RWPE2 (cell line): Measurements from ENCODE around the gene KCNK10.

Experiments used
- ATAC-seq: fragments of 200-7000 bp; cut with Tn5 transposase; 3 replicates; pipeline ENCODE4 v1.9.1; 2021; ENCODE audit warnings: low read depth
- DNase-seq: peaks from one replicate; pipeline ENCODE4 v3.0.0-alpha.2; 2020; ENCODE audit warnings: low spot score
- H3K27ac ChIP-seq: fragments of 450-650 bp; 2 replicates; pipeline ENCODE4 v1.5.1; 2017; ENCODE audit warnings: mild to moderate bottlenecking; ENCODE audit not compliant: poor library complexity, severe bottlenecking
- H3K27me3 ChIP-seq: fragments of 250-450 bp; sonication (Bioruptor Pico); 2 replicates; pipeline ENCODE4 v1.5.1; 2021; ENCODE audit warnings: mild to moderate bottlenecking, moderate library complexity; ENCODE audit not compliant: insufficient read depth, poor library complexity, severe bottlenecking
- H3K36me3 ChIP-seq: fragments of 250-450 bp; sonication (Bioruptor Pico); 2 replicates; pipeline ENCODE4 v1.5.1; 2020; ENCODE audit warnings: low read depth, mild to moderate bottlenecking, moderate library complexity
- H3K4me1 ChIP-seq: fragments of 250-450 bp; sonication (Bioruptor Pico); 2 replicates; pipeline ENCODE4 v1.5.1; 2021; ENCODE audit warnings: mild to moderate bottlenecking, moderate library complexity; ENCODE audit not compliant: insufficient read depth, poor library complexity, severe bottlenecking
- H3K4me3 ChIP-seq: fragments of 250-450 bp; sonication (Bioruptor Pico); 2 replicates; pipeline ENCODE4 v1.5.1; 2021; ENCODE audit warnings: mild to moderate bottlenecking, moderate library complexity; ENCODE audit not compliant: severe bottlenecking
- H3K9me3 ChIP-seq: fragments of 250-450 bp; sonication (Bioruptor Pico); 2 replicates; pipeline ENCODE4 v1.5.1; 2021; ENCODE audit warnings: mild to moderate bottlenecking, moderate library complexity; ENCODE audit not compliant: severe bottlenecking
- TF ChIP-seq, protein P1 (sequence below): fragments of 450-650 bp; IDR thresholded peaks from one replicate; pipeline ENCODE4 v1.5.1; 2017; ENCODE audit warnings: mild to moderate bottlenecking, moderate library complexity; ENCODE audit not compliant: poor library complexity, severe bottlenecking

KCNK10 gene

DNA sequence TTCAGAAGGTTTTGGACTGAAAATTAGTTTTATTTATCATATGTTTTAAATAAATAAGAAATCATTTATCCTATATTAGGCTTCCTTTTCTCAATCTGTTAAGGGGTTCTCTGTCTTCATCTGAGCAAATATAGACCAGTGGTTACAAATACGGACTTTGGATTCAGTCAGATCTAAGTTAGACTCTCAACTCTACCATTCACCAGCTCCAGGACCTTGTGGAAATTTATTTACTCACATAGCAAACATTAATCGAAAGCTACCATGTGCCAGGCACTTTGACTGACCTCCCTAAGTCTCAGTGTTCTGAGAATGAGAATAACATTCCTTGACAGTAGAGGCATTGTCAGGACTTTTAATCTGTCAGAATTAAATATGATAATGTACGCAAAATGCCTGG is 22.3 kb downstream of the KCNK10 start:
- DNase-seq (no peak), ATAC-seq (no peak)
- no peaks in the 10 kb centered on the region for H3K36me3 ChIP-seq
- H3K27me3 ChIP-seq, result no peaks in the 10 kb centered on the region
- no peaks in the 10 kb centered on the region for H3K9me3 ChIP-seq
- no peak overlapping the region for H3K27ac ChIP-seq
- H3K4me3 ChIP-seq, result no peak overlapping the region
- TF ChIP-seq, protein P1, sequence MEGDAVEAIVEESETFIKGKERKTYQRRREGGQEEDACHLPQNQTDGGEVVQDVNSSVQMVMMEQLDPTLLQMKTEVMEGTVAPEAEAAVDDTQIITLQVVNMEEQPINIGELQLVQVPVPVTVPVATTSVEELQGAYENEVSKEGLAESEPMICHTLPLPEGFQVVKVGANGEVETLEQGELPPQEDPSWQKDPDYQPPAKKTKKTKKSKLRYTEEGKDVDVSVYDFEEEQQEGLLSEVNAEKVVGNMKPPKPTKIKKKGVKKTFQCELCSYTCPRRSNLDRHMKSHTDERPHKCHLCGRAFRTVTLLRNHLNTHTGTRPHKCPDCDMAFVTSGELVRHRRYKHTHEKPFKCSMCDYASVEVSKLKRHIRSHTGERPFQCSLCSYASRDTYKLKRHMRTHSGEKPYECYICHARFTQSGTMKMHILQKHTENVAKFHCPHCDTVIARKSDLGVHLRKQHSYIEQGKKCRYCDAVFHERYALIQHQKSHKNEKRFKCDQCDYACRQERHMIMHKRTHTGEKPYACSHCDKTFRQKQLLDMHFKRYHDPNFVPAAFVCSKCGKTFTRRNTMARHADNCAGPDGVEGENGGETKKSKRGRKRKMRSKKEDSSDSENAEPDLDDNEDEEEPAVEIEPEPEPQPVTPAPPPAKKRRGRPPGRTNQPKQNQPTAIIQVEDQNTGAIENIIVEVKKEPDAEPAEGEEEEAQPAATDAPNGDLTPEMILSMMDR, result no peak
- H3K4me1 ChIP-seq, result no peaks in the 10 kb centered on the region

DNA sequence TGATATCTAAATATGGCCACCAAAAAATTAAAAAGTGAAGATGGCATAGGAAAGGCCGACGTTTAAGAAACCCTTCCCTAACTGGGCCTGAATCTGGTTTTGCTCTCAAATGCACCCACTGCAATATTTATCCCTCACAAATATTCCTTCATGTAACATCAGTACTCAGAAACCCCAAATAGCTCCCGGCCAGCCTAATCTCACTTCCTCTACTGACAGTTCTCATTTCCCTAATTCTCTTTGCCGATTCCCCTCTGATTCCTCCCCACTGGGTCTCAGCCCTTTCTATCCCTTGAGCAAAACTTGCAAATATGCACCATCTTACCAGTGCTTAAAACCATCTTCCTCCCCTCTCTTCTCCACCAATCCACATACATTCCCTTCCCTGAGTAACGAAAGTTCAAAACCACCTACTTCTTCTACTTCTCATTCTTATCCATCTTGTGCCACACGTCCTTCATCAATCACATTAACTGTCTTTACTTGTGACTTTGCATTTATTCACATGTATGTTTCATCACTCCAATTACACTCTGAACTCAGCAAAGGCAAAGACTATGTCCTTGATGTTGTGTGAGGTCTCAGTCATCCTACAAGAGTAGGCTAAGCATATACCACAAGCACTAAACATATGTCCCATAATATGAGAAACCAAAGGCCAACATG is 23.1 kb downstream of the KCNK10 start:
- Histone ChIP-seq H3K4me1 (no peaks in the 10 kb centered on the region), H3K4me3 (no peak overlapping the region), H3K36me3 (no peaks in the 10 kb centered on the region), H3K27ac (no peak overlapping the region), H3K27me3 (no peaks in the 10 kb centered on the region), H3K9me3 (no peaks in the 10 kb centered on the region)
- ATAC-seq (no peak), DNase-seq (no peak)
- TF ChIP-seq, protein P1, result no peak

DNA sequence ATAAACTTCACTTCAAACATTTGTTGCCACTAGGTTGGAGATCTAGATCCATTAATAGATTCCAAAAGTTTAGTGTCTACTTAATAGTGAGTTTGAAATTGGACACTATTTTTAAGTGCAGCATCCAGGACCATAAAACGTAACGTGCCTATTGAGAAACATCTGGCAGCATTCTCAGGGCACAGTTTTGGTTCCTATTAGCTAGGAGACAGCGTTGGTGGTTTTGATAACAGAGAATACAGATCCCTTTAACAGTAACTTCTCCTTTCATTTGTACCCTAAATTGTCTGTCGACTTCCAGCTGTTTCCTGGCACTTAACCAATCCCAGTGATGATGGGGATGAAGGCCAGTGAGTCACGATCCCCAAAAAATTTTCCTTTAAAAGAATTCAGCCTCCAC is 25.8 kb downstream of the KCNK10 start:
- H3K27ac ChIP-seq, result no peak overlapping the region
- DNase-seq (no peak), ATAC-seq (no peak)
- H3K4me1 ChIP-seq, result no peaks in the 10 kb centered on the region
- H3K9me3 ChIP-seq, result no peaks in the 10 kb centered on the region
- TF ChIP-seq, protein P1, result no peak
- no peaks in the 10 kb centered on the region for H3K36me3 ChIP-seq
- H3K4me3 ChIP-seq, result no peak overlapping the region
- H3K27me3 ChIP-seq, result no peaks in the 10 kb centered on the region

DNA sequence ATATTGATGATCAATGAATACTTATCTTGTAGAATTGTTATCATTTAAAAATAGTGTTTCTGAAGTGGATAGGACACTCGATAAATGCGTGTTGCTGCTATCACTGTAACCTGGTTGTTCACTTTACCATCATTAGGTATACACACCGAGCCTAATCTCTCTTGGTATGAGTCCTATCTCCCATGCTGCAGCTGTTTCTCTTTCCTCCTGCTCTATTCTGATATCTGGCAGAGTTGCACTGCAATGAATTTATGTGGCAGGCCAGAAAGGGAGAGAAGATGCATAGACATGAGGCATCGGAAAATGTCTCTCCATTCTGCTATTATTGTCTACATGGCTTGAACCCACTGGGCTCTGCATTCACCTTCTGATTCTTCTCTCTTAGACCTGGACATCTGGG is 26.7 kb downstream of the KCNK10 start:
- H3K9me3 ChIP-seq, result no peaks in the 10 kb centered on the region
- no peak overlapping the region for H3K27ac ChIP-seq
- DNase-seq, result no peak
- no peaks in the 10 kb centered on the region for H3K36me3 ChIP-seq
- TF ChIP-seq, protein P1, result no peak
- H3K27me3 ChIP-seq, result no peaks in the 10 kb centered on the region
- H3K4me1 ChIP-seq, result no peaks in the 10 kb centered on the region
- H3K4me3 ChIP-seq, result no peak overlapping the region
- no peak for ATAC-seq

DNA sequence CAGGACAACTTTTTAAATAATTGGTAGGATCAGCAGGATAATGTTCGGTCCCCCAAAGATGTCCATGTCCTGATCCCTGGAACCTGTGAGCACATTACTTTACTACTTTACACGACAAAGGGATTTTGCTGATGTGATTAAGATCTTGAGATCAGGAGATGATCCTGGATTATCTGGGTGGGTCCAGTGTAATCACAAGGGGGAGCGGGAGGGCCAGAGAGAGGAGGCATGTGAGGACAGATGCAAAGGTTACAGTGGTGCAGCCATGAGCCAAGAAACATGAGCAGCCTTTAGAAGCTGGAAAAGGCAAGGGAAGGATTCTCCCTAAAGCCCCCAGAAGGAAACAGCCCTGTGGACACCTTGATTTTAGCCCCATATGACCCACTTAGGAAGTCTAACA is 33.1 kb downstream of the KCNK10 start:
- no peak for DNase-seq
- no peak overlapping the region for H3K4me3 ChIP-seq
- H3K9me3 ChIP-seq, result no peaks in the 10 kb centered on the region
- H3K36me3 ChIP-seq, result no peaks in the 10 kb centered on the region
- H3K4me1 ChIP-seq, result no peaks in the 10 kb centered on the region
- ATAC-seq, result no peak
- H3K27me3 ChIP-seq, result no peaks in the 10 kb centered on the region
- H3K27ac ChIP-seq, result no peak overlapping the region
- TF ChIP-seq, protein P1, result no peak
